HG03520 (cell line): Measurements from ENCODE around the gene ERGIC3.

Source experiments
- ATAC-seq: cut with Tn5 transposase; IDR thresholded peaks from one replicate; pipeline ENCODE4 v1.9.1; 2021; ENCODE audit warnings: mild to moderate bottlenecking, moderate library complexity; ENCODE audit not compliant: unreplicated experiment

ERGIC3 gene

GRCh38 chr20:35541783-35542662 is at the start of gene ERGIC3:
ERGIC3 (plus strand) TSS chr20:35542078; CDS start chr20:35542098, 20 bp downstream.
- peak; percentile 95 for ATAC-seq

- no peak for ATAC-seq
Measured at GRCh38 chr20:35492352-35492751, 49.5 kb upstream of the ERGIC3 start.

- ATAC-seq, result no peak
Measured at GRCh38 chr20:35496481-35496880, 45.4 kb upstream of the ERGIC3 start.

GRCh38 chr20:35497320-35497719 is 44.6 kb upstream of the ERGIC3 start:
- ATAC-seq, result no peak

- no peak for ATAC-seq
Measured at GRCh38 chr20:35497780-35498189, 44.1 kb upstream of the ERGIC3 start.

- ATAC-seq, result no peak
Measured at GRCh38 chr20:35499271-35499670, 42.6 kb upstream of the ERGIC3 start.

- no peak for ATAC-seq
Measured at GRCh38 chr20:35502352-35502751, 39.5 kb upstream of the ERGIC3 start.

GRCh38 chr20:35503281-35503680 is 38.6 kb upstream of the ERGIC3 start:
- no peak for ATAC-seq

- no peak for ATAC-seq
Measured at GRCh38 chr20:35503841-35504561, 37.9 kb upstream of the ERGIC3 start.

GRCh38 chr20:35504751-35505150 is 37.1 kb upstream of the ERGIC3 start:
- no peak for ATAC-seq

GRCh38 chr20:35506179-35506578 is 35.7 kb upstream of the ERGIC3 start:
- no peak for ATAC-seq

- no peak for ATAC-seq
Measured at GRCh38 chr20:35506872-35507638, 34.8 kb upstream of the ERGIC3 start.

GRCh38 chr20:35508493-35509218 is 33.2 kb upstream of the ERGIC3 start:
- ATAC-seq, result no peak

- no peak for ATAC-seq
Measured at GRCh38 chr20:35510951-35511735, 30.7 kb upstream of the ERGIC3 start.

GRCh38 chr20:35511814-35512420 is 30.0 kb upstream of the ERGIC3 start:
- no peak for ATAC-seq

- no peak for ATAC-seq
Measured at GRCh38 chr20:35514371-35514932, 27.4 kb upstream of the ERGIC3 start.

GRCh38 chr20:35515341-35515740 is 26.5 kb upstream of the ERGIC3 start:
- ATAC-seq, result no peak

- no peak for ATAC-seq
Measured at GRCh38 chr20:35515949-35516645, 25.8 kb upstream of the ERGIC3 start.
